ENCODE results near the gene PSME1. TPM values are rescaled to one million over a fixed set of nuclear protein-coding genes. Genes with fewer than 3 reads are reported as not detected.

PSME1 gene
- total RNA-seq (2013; cell fraction: nucleolus; rRNA removed), result 40.4 and 42.8 TPM in 2 replicates
- total RNA-seq (2014; rRNA removed) (324 and 373 TPM in 2 replicates), total RNA-seq (2014; rRNA removed; fragmentation: Illumina TruSeq; extraction: Trizol) (367 and 377 TPM in 2 replicates), total RNA-seq (2021) (396 and 402 TPM in 2 replicates), polyA plus RNA-seq (2011; rRNA removed) (138 and 250 TPM in 2 replicates), polyA plus RNA-seq (2014; fragmentation: Illumina TruSeq; extraction: Trizol) (354 and 428 TPM in 2 replicates), polyA plus RNA-seq (2014; fragmentation: Nextera tagmentation; extraction: Ambion mirVana) (1,000 to 10,000 TPM; 1,299 to 1,378 TPM), polyA plus RNA-seq (2014; rRNA removed) (248 and 257 TPM in 2 replicates), polyA plus RNA-seq (2016; fragmentation: Nextera tagmentation; extraction: Ambion mirVana) (100 to 1,000 TPM; 769 to 810 TPM), polyA minus RNA-seq (2011; rRNA and poly(A)+ RNA removed) (55.2 and 65.8 TPM in 2 replicates), Bru-seq, nascent RNA (percentile 91 among the genes with signal in this experiment), BruChase-seq, experiment 1, labeled RNA remaining after a 6-hour chase (percentile 97 among the genes with signal in this experiment), BruChase-seq, experiment 2, labeled RNA remaining after a 2-hour chase (percentile 93 among the genes with signal in this experiment)
- 326 TPM for polyA plus RNA-seq (2011; ENCODE audit: low read depth)
- polyA plus RNA-seq (2011; cell fraction: cytosol; rRNA removed), result 172 and 216 TPM in 2 replicates
- polyA plus RNA-seq (2011; cell fraction: nucleus; rRNA removed), result 219 and 223 TPM in 2 replicates
- 245 and 328 TPM in 2 replicates for polyA plus RNA-seq (2012)
- polyA minus RNA-seq (2011; cell fraction: cytosol; rRNA and poly(A)+ RNA removed), result 41.1 and 46.6 TPM in 2 replicates
- polyA minus RNA-seq (2011; cell fraction: nucleus; rRNA and poly(A)+ RNA removed), result 32.4 and 34.8 TPM in 2 replicates
- long read RNA-seq, experiment 1, transcript PSME1-201 (11 exons, 1,006 nt), result major isoform, 239 of 272 reads
- long read RNA-seq, experiment 1, partial matches to known transcripts, result 9 of 272 reads
- long read RNA-seq, experiment 1, other reads (novel, unspliced or antisense), result 23 of 272 reads
- long read RNA-seq, experiment 2, transcript PSME1-202 (10 exons, 1,136 nt), result minor isoform, 5 of 986 reads
- long read RNA-seq, experiment 2, transcript PSME1-210 (11 exons, 945 nt), result minor isoform, 18 of 986 reads
- long read RNA-seq, experiment 2, transcript PSME1-209 (10 exons, 865 nt), result minor isoform, 6 of 986 reads
- long read RNA-seq, experiment 2, transcript PSME1-201 (11 exons, 1,006 nt), result major isoform, 873 of 986 reads
- long read RNA-seq, experiment 2, partial matches to known transcripts, result 47 of 986 reads
- long read RNA-seq, experiment 2, other reads (novel, unspliced or antisense), result 37 of 986 reads

- ChIA-PET RAD21 (ENCODE audit: unreplicated experiment) (interaction anchor here (1.0 to 6.8 kb wide), 14 partner anchors 8 to 110 kb away, joined by 3 to 69 read pairs (median 8); partner anchors contain the start of genes DCAF11, IRF9, MDP1 and NRL), SMC1A (ENCODE audit: uncharacterized antibody, unreplicated experiment) (interaction anchor here (0.6 to 7.7 kb wide), 7 partner anchors 10 to 107 kb away, joined by 3 to 70 read pairs (median 18); partner anchors contain the start of genes DCAF11, IRF9, NRL and PSME2), CTCF (interaction anchor here (0.7 to 4.9 kb wide), 11 partner anchors 8 to 171 kb away, joined by 3 to 39 read pairs (median 4); partner anchors contain the start of genes DCAF11, IRF9, NRL and PSME2), POLR2A (interaction anchor here (0.6 to 11.6 kb wide), 17 partner anchors 8 to 135 kb away, joined by 3 to 276 read pairs (median 6); partner anchors contain the start of genes DCAF11, IPO4, IRF9 and NRL)
- H3K79me2 ChIP-seq (ENCODE audit: control insufficient read depth, insufficient read depth, low read length), result peaks cover 52% of the 10 kb centered on the region
- DNase-seq (ENCODE audit: low read depth, low spot score) (peak; percentile 75), FAIRE-seq (peak; percentile 52), ATAC-seq (peak; percentile 94)
- H4K20me1 ChIP-seq (ENCODE audit: control insufficient read depth, insufficient read depth), result no peaks in the 10 kb centered on the region
- peak within 1 kb of the TSS; percentile 82 for H3K4me2 ChIP-seq (ENCODE audit: control insufficient read depth, insufficient read depth)
- peak within 1 kb of the TSS; percentile 96 for H3K9ac ChIP-seq (ENCODE audit: control insufficient read depth, insufficient read depth, low read length)
- intact Hi-C loops (cut with micrococcal nuclease; ENCODE audit: unreplicated experiment) (no loop called here), in situ Hi-C loops (cut with MboI) (no loop called here)
- H3K9me3 ChIP-seq (replicated peaks; ENCODE audit: control insufficient read depth, insufficient read depth, low read length), result no peaks in the 10 kb centered on the region
- peak within 1 kb of the TSS; percentile 83 for H2AFZ ChIP-seq (ENCODE audit: control insufficient read depth, low read depth, low read length)
- peak within 1 kb of the TSS; percentile 99 for H3K4me3 ChIP-seq
- under 1% methylated on average over 48 of the region's 75 CpGs for WGBS (ENCODE audit: insufficient coverage, insufficient replicate concordance, low lambda C conversion rate, missing lambda C conversion rate)
- no TSS peak for BruUV-seq (replicated peaks)
- H3K27ac ChIP-seq (ENCODE audit: control insufficient read depth, insufficient read depth), result peak within 1 kb of the TSS; percentile 95
- peaks cover 40% of the 10 kb centered on the region for H3K4me1 ChIP-seq (ENCODE audit: control insufficient read depth, insufficient read depth, low read length)
- H3K27me3 ChIP-seq (replicated peaks in 1 of 2; ENCODE audit: control insufficient read depth in 2 of 2, insufficient read depth in 2 of 2, low read length in 1 of 2), result no peaks in the 10 kb centered on the region
- peaks cover 8 to 12% of the 10 kb centered on the region in 2 experiments; a peak in 3 of 4 replicates for H3K36me3 ChIP-seq (ENCODE audit: control insufficient read depth in 2 of 2, insufficient read depth in 2 of 2, low read length in 1 of 2)
- TF ChIP-seq RCOR1 (conservative IDR thresholded peaks at IDR 0.05; ENCODE audit: low read depth, low read length) (0 out of 2 replicates have a peak, but pooled peaks have one; percentile 26), CBX3 (IDR thresholded peaks at IDR 0.05; ENCODE audit: borderline replicate concordance, low read depth) (no peak), ZBED1 (IDR thresholded peaks at IDR 0.05; ENCODE audit: borderline replicate concordance) (no peak), ATF7 (IDR thresholded peaks at IDR 0.05; ENCODE audit: low read depth) (no peak), SMAD5 (IDR thresholded peaks at IDR 0.05; ENCODE audit: low read depth) (peak; percentile 2; the same call in 1 of the 2 replicates), MEF2A (IDR thresholded peaks at IDR 0.05; ENCODE audit: insufficient read depth, low read depth, low read length) (no peak), CHD2 (IDR thresholded peaks at IDR 0.05; ENCODE audit: borderline replicate concordance, low read depth, low read length) (peak; percentile 62; the same call in 1 of the 2 replicates), BCL11A (IDR thresholded peaks at IDR 0.05; ENCODE audit: low read depth, low read length) (no peak), BACH1 (IDR thresholded peaks at IDR 0.05; ENCODE audit: borderline replicate concordance) (peak; percentile 96), SUZ12 (IDR thresholded peaks at IDR 0.05; ENCODE audit: unreplicated experiment) (no peak), RUNX3 (IDR thresholded peaks at IDR 0.05; ENCODE audit: low read length) (no peak; the same call in 1 of the 2 replicates), SP1 (IDR thresholded peaks at IDR 0.05; ENCODE audit: low read depth, low read length) (peak; percentile 54), MYC (IDR thresholded peaks at IDR 0.05; ENCODE audit: insufficient read depth, insufficient read length, insufficient replicate concordance, low read length, severe bottlenecking) (no peak)
- TF ChIP-seq, protein P1, sequence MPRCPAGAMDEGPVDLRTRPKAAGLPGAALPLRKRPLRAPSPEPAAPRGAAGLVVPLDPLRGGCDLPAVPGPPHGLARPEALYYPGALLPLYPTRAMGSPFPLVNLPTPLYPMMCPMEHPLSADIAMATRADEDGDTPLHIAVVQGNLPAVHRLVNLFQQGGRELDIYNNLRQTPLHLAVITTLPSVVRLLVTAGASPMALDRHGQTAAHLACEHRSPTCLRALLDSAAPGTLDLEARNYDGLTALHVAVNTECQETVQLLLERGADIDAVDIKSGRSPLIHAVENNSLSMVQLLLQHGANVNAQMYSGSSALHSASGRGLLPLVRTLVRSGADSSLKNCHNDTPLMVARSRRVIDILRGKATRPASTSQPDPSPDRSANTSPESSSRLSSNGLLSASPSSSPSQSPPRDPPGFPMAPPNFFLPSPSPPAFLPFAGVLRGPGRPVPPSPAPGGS (IDR thresholded peaks at IDR 0.05; ENCODE audit: borderline replicate concordance, insufficient read depth, low read depth, low read length, poor library complexity, severe bottlenecking), result no peak
- TF ChIP-seq, protein P2, sequence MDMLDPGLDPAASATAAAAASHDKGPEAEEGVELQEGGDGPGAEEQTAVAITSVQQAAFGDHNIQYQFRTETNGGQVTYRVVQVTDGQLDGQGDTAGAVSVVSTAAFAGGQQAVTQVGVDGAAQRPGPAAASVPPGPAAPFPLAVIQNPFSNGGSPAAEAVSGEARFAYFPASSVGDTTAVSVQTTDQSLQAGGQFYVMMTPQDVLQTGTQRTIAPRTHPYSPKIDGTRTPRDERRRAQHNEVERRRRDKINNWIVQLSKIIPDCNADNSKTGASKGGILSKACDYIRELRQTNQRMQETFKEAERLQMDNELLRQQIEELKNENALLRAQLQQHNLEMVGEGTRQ (IDR thresholded peaks at IDR 0.05; ENCODE audit: borderline replicate concordance, low read depth, low read length), result no peak
Observed at GRCh38 chr14:24135834-24136683, at the start of gene PSME1. Gene PSME1 (plus strand): TSS chr14:24136194. CDS start chr14:24136263, 69 bp downstream.
